ENCODE results near the gene ABTB1.
"Not testable (repeated sequence)": the region's sequence is repeated elsewhere in the genome, so short reads cannot be mapped to it uniquely, and the experiment has no call there.

The ABTB1 gene

DNA sequence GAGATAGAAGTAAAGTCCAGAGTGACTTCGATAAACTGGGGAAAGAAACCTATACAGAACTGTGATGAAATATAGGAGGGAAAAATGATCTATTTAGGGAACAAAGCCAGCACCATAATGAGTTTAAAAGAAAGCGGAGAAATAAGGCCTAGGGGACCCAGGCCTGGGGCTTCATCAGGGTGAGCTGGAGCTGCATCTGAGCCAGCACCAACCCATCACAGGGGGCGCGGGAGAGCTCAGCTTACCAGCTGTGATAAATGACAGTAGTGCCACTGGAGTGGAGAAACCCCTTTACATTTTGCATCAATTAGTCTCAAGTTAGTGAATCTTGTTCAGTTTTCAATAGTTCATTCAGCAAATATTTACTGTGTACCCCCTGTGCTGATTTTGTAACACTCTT, 22.5 kb upstream of the ABTB1 start:
- DNase-seq (ENCODE audit: low read depth), result no peak

- DNase-seq (ENCODE audit: low read depth), result no peak
Measured at GRCh38 chr3:127651516-127652172, 21.1 kb upstream of the ABTB1 start.

DNA sequence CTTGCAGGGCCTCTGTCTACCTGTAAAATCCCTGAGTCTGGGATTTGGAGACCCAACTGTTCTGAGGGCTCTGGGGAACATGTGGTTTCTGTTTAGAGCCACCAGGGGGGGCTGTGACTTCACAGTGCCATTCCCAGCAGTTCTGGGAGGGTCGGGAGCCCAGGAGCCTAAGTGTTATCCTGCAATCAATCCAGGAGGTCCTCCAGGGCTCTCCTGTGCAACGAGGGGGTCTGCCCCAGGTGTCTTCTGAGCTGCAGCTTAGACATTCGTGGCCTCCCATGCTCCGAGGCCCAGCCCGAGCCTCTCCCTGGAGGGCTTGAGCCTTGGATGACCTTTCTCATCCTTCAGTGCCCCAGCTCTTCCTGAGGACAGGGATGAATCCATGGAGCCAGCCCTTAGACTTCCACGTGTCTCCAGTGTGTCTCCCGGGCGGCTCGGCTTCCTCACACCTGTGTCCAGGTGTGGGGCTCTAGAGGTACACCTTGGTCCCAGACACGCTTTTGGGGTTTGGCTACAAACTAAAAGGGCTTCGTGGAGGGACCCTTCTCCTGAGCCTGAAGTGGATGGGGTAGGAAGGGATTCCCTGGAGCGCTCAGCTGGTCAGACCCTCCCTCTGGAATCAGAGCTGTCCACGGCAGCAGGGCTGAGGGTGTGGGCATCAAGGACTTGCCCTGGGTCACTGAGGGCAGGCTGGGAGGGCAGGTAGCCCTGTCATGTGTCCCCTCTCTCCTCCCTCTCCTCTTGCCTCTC, 20.3 kb upstream of the ABTB1 start:
- peak; percentile 44 for DNase-seq (ENCODE audit: low read depth)

- no peak for DNase-seq (ENCODE audit: low read depth)
Measured at GRCh38 chr3:127654374-127654773, 18.4 kb upstream of the ABTB1 start.

DNA sequence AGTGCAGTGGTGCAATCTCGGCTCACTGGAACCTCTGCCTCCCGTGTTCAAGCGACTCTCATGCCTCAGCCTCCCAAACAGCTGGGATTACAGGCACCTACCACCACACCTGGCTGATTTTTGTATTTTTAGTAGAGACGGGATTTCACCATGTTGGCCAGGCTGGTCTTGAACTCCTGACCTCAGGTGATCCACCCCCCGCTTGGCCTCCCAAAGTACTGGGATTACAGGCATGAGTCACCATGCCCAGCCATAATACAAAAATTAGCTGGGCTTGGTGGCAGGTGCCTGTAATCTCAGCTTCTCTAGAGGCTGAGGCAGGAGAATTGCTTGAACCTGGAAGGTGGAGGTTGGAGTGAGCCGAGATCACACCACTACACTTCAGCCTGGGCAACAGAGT, 17.8 kb upstream of the ABTB1 start:
- not testable (repeated sequence) for DNase-seq (ENCODE audit: low read depth)

- peak; percentile 41 for DNase-seq (ENCODE audit: low read depth)
Measured at GRCh38 chr3:127655641-127656040, 17.1 kb upstream of the ABTB1 start.

DNA sequence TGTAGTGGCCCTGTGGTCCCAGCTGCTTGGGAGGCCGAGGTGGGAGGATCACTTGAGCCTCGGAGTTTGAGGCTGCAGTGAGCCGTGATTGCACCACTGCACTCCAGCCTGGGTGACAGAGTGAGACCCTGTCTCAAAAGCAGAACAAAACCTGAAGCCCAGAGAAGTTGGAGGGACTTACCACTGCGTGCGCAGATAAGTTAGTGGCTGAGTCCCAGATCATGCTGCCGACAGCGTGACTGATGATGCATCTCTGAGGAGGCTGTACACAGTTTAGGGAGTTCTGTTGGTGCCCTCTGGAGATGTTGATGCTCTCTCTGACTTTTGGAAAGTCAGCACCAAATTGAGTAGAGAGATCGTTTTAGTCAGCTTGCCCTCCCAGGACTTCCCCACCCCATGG, 15.8 kb upstream of the ABTB1 start:
- no peak for DNase-seq (ENCODE audit: low read depth)

- peak; percentile 15 for DNase-seq (ENCODE audit: low read depth)
Measured at GRCh38 chr3:127658234-127658633, 14.5 kb upstream of the ABTB1 start.

GRCh38 chr3:127660621-127661251, 12.0 kb upstream of the ABTB1 start:
- DNase-seq (ENCODE audit: low read depth), result no peak

DNA sequence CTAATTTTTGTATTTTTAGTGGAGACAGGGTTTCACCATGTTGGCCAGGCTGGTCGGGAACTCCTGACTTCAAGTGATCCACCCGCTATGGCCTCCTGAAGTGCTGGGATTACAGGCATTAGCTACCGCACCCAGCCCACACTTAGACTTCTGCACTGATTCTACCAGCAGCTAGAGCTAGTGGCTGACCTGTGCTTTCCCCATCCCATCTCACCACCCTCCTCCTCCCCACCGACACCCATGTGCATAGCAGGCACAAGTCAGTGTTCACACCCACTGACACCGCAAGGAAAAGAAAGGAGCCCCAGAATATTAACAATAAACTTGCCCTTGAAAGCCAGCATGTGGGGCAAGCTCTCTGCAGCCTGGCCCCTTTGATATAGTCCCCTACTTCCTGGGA, 11.2 kb upstream of the ABTB1 start:
- DNase-seq (ENCODE audit: low read depth), result no peak

- DNase-seq (ENCODE audit: low read depth), result no peak
Measured at GRCh38 chr3:127662001-127662469, 10.7 kb upstream of the ABTB1 start.

DNA sequence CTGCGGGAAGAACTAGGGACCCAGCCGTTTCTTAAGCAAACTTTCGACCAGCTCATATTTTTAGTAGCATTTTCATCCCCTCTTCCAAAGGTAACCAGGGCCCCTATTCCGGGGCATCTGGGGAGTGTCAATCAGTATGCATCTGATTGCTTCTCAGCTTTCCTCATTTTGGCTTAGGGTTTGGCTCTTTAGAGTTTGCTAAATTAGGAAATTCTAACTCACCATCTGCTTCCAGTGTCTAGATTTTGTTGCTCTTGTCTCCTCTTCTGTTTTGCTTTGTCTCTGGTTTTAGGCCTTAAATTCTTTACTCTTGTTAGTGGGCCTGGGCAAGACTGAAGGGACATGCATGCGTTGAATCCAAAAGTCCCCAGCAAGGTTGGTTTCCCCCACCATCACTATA, 9.6 kb upstream of the ABTB1 start:
- DNase-seq (ENCODE audit: low read depth), result no peak

DNA sequence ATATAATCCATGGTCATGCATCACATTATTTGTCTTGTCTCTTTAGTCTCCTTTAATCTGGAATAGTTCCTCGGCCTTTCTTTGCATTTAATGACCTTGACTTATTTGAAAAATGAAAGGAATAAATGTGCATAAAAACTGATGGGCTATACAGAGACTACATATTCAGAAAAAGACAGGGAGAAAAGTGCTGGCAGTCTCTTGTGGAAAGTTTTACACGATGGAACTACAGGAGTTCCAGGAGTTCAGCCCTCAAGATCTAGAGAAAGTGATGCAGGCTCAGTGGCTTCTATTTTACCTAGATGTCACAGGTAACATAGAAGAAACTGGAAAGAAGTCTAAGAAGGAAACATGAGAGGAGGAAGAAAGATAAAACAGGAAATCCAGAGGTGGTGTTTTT, 7.6 kb upstream of the ABTB1 start:
- DNase-seq (ENCODE audit: low read depth), result no peak

GRCh38 chr3:127665586-127665985, 7.2 kb upstream of the ABTB1 start:
- no peak for DNase-seq (ENCODE audit: low read depth)

- DNase-seq (ENCODE audit: low read depth), result no peak
Measured at GRCh38 chr3:127666676-127667075, 6.1 kb upstream of the ABTB1 start.

GRCh38 chr3:127667119-127667681, 5.6 kb upstream of the ABTB1 start:
- DNase-seq (ENCODE audit: low read depth), result no peak

DNA sequence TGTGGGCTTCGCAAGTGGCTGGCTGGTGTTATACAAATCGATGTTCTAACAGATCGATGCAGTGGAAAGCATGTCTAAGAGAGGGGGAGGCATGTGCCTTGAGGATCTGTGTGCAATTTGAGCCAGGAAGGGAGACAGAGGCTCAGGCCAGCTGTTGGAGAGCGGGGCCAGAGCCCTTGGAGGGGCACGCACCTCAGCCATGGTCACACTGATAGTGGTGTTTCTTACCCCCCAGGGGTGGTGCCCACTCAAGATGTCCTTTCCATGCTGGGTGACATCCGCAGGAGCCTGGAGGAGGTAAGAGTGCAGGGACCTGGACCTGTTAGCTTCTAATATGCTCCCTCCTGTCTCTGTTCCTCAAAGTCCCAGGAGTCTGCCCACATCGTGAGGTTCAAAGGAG, 3.8 kb upstream of the ABTB1 start:
- no peak for DNase-seq (ENCODE audit: low read depth)

DNA sequence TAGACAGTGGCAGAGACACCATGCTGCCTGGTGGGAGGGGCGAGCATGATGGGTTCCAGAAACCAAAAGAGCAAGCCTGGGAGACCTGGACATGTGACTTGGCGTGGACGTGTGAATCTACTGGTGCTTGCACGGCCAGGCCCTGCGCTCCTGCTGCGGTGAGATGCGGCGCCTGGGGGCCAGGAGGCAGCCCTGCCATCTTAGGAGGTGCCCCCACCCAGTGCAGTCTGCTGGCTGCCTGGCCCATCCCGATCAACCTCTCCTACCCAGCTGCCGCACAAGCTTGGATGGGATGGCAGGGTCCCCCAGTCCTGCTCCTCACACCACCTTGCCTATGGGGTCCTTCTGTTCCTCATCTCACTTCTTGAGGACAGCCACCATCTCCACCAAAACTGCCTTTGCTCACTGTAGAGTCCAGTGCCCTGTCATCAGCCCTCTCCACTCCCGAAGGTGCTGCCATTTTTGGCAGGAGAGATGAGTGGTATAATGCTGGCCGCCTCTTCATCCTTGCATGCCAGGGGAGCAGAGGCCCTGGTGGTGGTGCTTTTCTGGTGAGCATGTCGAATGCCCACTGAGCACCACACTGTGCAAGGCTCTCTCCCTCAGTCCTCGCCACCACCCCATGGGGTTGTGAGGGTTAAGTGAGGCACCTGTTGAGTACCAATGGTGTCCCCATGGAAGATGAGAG, 3.1 kb upstream of the ABTB1 start:
- DNase-seq (ENCODE audit: low read depth), result no peak

- DNase-seq (ENCODE audit: low read depth), result no peak
Measured at GRCh38 chr3:127670229-127670559, 2.6 kb upstream of the ABTB1 start.

GRCh38 chr3:127670761-127671522, 1.8 kb upstream of the ABTB1 start:
- DNase-seq (ENCODE audit: low read depth), result no peak

DNA sequence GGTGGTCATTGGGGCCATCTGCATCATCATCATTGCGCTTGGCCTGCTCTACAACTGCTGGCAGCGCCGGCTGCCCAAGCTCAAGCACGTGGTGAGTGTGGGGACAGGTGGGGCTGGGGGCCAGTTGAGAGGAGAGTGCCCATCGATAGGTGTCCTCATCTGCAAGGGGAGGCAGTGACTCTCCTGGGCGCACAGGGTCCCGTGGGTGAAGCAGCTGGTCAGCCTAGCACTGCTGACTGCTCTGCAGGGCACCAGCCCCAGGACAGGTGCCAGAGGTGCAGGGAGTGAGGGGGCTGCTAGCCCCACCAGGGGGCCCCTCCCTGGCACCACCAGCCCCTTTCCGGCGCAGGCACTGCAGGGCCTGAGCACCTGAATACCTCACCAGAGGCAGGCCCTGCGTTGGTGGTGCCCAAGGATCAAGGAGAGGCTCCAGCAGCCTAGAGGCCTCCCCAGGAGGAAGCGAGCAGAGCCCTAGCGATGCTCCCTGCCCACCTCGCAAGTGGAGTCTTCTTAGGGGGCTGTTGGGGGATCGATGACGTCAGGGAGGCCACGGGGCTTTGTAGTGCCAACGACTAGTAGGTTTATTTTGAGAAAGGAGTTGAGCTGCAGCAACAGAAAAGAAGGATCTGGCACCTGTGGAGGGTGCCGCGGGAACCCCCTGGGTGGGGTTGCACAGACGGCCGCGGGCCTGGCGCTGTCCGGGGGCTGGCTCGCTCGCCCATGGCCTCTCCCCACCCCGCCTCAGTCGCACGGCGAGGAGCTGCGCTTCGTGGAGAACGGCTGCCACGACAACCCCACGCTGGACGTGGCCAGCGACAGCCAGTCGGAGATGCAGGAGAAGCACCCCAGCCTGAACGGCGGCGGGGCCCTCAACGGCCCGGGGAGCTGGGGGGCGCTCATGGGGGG, 976 bp upstream of the ABTB1 start:
- DNase-seq (ENCODE audit: low read depth), result no peak
